GM21723 (cell line): ENCODE results near the gene STX8.
"Not testable (repeated sequence)": the region's sequence is repeated elsewhere in the genome, so short reads cannot be mapped to it uniquely, and the experiment has no call there.

Experiments
- ATAC-seq: cut with Tn5 transposase; IDR thresholded peaks from one replicate; pipeline ENCODE4 v1.9.1; 2021; ENCODE audit warnings: mild to moderate bottlenecking, moderate library complexity; ENCODE audit not compliant: unreplicated experiment

STX8 gene

DNA sequence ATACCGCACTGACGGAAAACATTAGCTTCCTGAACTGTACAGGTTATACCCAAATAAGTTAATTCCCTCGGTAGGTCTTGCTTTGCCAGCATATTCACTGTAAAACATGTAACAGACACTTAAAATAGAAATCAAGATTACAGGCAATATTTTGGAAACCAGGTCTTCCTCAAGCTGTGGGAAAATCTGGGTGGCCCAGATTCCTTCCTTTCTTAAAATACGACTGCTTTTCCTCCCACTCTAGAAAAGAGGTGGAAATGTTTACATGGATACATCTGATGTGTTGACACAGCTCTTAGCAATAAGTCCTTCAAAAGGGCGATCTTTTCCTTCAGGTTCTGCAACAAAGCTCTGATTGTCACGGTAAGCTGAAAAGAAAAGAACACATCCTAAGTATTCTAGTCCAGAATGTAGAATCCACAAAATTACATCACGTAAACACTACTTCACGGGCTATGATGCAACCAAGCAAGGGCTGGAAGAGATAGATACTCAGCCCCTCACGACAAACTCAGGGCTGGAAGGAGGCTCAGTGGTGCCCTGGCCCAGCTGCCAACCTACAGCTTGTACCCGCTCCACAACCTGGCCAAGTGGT is 18.4 kb downstream of the STX8 start:
- no peak for ATAC-seq

DNA sequence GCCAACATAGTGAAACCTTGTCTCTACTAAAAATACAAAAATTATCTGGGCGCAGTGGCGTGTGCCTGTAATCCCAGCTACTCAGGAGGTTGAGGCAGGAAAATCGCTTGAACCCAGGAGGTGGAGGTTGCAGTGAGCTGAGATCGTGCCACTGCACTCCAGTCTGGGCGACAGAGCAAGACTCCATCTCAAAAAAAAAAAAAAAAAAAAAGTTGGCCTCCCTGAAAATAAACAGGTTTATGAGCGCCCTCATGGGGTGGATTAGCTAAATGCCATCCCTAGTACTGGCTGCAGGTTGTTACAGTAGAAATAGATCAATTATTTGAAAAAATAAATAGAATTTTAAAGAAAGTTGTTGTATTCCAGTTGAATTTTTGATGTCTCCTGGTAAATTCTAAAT is 20.9 kb downstream of the STX8 start:
- not testable (repeated sequence) for ATAC-seq

DNA sequence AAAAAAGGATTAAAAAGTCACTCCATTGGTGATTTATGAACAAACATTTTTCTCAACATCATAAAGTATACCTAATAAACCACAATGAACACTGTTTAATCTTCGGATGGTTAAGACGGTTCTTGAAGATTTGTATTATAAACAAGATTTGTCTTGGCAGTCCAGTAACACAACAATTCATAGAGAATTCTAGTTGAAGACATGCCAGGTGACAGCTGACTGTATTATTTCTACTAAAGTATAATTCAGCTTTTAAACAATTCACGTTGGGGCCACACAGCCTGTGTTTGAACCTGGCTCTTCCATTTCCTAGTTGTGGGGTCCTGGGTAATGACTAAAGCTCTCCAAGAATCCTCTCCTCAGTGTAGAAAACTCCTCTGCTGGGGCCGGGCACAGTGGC is 22.0 kb downstream of the STX8 start:
- ATAC-seq = no peak

DNA sequence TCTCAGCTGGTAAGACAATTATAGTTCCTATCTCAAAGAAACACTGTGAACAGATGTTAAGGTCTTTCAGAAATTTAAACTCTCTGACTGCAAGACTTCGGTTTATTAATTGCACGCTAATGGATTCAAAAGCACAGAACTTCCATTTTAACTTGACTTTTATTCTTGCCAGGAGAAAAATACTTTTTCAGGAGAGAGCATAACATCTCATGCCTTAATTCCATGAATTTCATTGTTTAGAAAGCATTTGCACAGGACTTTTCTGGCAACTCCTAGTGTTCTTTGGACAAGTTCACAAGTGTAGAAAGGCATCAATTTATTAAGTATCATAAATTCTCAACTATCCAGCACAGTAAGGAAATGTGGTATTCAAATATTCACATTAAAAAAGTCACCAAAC is 22.4 kb downstream of the STX8 start:
- ATAC-seq = no peak

DNA sequence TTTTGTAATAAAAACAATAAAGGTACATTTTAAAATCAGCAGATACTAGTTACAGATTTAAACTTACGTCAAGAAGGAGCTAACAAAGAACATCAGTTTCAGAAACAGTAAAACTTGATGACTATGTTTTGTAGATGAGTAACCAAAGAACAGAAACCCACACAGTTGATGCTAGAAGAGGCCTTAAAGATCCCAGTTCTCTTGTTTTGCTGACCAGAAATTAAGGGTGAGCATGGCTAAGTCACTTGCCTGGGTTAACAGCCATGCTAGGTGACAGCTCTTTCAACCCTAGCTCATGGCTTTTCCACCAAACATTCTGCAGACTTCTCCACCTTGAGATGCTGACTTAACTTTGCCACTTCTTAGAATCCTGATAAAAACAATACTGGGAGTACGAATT is 26.4 kb downstream of the STX8 start:
- ATAC-seq = no peak

DNA sequence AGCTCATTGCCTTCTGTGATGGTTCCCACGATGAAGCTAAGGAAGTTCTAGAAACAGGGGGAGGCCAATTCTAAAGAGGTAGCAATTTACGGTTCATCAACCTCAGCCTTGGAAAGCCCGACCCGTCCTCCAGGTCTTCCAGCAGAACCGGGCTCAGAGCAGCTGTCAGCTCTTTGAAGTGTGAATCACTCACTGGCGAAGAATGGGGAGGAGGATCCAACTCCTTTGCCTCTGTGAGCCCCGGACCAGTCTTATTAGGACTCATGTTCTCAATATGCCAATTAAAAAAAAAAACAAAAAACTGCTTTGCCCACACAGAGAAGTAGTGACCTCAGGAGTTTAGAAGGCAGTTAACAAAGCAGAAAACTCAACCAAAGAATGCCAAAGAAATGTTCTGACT is 31.4 kb downstream of the STX8 start:
- no peak for ATAC-seq

DNA sequence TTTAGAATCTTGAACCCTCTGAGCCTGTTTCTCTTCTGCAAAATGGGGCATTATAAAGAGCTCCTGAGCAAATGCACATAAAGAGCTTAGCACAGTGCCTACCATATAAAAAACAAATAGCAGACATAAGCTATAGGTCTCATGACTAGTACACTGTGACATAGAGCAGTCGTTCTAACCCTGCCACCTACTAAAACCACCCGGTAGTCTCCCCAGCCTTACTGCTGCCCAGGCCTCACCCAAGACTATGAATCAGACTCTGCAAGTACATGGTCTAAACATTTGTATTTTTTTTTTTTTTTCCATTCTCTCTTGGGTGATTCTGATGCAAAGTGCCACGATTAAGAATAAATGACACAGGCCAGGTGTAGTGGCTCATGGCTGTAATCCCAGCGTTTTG is 33.9 kb downstream of the STX8 start:
- ATAC-seq = no peak

DNA sequence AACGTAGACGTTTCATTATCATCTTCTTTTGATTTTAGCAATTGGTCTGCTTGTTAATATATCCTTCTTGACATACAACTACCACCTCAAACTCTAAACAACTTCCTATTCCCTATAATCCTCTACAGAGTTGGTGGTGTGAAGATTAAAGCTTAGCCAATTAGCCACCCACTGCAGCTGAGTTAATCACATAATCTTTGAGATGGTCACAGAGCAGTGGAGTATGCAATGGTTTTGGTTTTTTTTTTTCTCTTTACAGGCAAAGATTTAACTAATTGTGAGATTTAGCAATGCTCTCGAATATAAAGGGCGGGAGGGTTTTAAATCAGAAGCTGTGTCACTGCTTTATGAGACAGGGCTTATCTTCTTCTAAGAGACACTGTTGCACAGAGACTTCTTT is 37.0 kb downstream of the STX8 start:
- no peak for ATAC-seq

DNA sequence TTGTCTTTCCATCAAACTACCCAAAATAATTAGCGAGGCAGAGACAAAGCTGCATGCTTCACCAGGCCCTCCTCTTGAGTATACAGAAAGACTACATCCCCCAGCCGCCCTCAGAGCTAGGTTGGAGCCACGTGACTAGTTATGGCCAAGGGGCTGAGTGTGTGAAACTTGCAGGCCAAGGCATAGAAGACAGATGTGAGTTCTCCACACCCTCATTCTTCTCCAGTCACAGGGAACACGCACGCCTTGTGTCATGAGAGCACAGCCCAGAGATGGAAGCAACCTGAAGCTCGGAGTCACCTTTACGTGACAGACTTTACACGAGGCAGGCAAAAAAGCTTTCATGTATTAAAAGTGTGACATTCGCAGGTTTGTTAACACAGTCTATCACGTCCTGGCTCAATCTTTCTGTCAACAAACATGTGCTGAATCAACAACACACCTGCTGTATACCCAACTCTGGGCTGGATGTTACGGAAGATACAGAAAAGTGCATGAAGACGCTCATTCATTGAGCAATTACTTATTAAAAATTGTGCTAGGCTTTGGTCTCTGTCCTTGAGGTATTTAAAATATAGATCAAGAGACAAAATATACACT is 38.3 kb downstream of the STX8 start:
- no peak for ATAC-seq

DNA sequence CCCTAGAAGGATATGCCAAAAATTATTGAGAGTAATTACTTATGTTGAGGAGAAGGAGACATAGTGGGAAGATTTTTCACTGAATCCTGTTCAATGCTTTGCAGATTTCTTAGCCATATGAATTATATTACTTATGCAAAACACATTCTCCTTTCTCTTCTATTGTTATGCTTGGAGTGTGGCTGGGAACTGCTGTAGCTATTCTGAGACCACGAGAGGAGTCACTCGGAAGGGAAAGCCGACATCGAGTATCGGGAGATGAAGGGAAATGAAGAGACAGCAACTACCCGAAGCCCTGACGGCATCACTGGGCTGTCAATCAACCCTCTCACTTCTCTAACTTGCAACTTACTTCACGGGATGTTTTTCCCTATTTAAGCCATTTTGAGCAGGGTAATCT is 39.6 kb downstream of the STX8 start:
- no peak for ATAC-seq

DNA sequence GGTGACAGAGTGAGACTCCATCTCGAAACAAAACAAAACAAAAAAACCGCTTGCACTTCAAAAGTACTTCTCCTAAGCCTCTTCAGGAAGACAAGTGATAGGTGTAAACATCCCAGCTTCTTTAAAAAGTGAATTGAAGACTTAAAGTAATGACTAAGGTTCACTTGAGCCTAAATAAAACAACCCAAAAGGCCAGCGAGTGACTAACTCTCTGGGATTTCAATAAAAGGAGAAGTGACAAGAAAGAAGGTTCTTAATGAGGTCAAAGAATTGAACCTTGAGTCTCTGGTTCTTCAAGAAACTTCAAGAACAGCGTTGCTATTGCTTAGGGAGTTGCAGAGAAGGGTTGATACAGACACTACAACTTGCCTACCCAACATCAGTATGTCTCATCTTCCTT is 42.2 kb downstream of the STX8 start:
- ATAC-seq = no peak

DNA sequence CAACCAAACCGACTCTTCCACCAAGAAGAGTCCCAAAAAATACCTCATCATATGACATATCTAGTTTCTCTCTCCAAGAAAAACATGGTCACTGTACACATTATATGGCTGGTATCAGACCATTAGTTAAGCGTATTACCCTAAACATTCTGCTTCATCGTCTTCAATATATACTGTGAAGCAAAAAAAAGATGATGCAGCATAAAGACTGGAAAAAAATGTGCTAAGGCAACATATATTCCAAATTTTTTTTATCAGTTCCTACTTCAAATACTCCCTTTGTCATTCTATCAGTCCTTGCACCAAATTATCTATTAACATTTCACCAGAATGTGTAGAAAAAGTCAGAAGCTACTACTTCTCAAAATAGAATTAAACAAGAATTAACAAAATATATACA is 42.9 kb downstream of the STX8 start:
- no peak for ATAC-seq

DNA sequence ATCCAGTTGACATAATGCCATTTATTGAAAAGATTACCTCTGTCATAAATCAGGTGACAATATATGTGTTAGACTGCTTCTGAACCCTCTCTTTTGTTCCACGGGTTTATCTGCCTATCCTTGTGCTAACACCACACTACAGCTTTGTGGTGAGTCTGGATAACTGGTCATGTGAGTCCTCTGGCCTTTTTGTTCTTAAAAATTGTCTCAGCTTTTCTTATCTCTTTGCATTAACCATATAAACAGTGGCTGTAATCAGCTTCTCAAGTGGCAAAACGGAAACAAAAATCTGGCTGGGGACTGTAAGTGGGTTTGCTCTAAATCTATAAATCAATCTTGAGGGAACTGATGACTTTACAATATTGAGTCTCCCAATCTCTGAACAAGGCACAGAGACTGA is 44.6 kb downstream of the STX8 start:
- no peak for ATAC-seq

DNA sequence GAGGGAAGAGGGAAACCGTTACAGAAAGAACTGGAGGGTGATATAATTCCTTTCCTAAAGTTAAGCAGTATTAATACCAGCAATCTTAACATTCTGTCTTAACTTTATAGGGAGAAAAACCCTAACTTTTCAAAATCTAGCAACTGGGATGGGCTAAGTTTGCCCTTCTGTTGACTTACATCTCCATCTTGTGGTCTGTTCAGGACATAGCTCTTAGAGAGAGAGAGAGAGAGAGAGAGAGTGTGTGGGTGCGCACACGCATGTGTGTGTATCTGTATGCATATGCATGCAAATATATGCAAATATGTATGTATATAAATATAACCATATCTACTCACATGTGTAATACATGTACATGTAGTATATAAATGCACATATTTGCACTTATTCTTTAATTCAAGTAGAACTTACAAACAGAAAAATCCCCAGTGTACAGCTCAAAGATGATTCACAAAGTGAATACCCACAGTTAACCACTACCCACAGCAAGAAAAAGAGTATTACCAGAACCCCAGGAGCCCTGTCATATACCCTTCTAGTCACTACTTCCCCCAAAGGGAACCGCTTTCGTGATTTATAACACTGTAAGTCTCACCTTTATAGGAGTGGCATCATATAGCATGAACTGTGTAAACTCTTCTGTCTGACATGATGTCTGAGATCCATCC is 46.5 kb downstream of the STX8 start:
- no peak for ATAC-seq

DNA sequence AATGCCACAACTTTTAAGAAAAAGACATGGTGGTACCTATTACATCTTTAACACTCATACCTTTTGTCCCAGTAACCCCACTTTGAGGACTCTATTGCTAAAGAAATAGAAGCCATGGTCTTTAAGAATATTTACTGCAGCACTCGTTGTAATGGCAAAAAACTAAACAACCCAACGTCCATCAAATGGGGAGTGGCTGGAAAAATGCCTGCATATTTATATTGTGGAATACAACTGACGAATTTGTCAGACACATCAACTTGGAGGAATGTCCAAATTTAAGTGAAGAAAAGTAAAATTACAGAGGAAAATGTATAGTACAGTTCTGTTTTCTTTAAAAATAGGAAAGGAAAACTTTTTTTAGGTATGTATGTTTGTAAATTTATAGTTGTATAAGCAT is 47.8 kb downstream of the STX8 start:
- no peak for ATAC-seq

DNA sequence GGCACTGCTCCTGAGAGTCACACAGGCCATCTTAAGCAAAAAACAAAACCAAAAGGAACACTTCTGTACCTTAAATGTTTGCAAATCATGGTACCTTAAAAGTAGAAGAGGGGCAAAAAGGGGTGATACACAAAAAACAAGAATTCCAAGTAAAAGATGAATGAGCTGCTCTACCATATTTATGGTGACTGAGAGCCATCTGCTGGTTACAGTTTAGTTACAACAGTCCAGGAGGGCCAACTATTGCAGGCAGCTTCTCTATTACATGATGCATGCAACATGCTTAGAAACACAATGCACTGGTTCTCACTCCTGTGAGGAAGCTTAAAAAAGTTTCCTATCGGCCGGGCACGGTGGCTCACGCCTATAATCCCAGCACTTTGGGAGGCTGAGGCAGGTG is 53.5 kb downstream of the STX8 start:
- ATAC-seq = no peak

DNA sequence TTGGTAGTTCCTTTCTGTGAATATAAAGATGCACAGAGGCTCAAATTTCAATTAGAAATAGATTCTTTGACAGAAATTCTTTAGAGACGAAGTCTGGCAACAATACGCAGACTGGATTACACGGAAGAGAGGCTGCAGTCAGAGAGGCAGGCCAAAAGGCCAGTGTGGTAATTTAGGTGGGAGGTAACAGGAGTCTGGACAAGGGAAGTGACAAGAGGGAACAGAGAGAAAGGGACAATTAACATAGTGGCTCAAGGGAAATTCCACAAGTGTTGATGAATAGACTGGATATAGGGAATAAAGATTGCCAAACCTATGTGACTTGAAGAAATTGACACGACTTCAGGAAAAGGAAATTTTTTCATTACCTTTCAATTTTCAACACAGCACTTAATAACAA is 54.6 kb downstream of the STX8 start:
- ATAC-seq = no peak

DNA sequence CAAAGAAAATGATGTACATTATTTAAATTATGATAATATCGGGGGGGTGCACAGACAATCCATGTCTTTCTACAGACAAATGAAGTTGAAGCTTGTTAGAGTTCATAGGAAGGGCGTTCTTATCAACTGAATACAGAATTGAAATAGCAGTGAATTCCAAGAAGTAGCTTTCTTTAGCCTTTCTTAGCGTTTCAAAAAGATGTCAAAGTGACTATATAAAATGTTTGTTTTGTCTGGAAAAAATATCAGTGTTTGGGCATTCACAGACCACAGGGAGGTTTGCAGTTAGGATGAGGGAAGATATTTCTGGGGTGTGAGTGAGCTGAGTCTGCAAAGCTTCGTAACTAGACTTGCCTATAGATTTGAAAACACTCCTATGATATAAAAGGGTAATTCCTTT is 55.0 kb downstream of the STX8 start:
- no peak for ATAC-seq

DNA sequence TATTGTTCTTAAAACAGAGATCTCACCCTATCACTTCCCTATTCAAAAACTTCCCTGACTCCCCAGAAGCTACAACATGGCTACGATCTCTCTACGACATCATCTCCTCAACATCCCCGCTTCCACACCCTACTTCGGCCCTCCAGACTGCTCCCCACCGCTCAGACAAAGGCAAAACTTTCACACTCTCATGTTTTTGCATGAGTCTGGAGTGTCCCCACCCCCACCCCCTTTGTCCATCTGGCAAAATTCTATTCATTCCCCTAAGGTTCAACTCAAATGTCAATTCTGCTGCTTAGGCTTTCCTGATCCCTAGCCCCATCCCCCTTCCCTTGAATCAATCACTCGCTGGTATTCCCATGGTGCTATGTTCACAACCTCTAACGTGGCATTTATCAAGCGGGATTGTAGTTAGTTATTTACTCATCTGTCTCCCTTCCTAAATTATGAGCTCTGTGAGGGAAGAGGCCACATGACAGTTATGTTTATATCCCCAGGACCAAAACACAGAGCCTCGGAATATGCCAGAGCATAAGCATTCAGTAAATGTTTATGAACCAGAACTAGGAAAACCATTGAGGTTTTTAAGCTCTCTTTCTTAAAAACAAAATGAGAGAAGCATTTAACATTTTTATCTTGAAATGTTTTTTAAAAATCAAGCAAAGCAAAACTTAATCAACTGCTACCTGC is 55.9 kb downstream of the STX8 start:
- no peak for ATAC-seq

DNA sequence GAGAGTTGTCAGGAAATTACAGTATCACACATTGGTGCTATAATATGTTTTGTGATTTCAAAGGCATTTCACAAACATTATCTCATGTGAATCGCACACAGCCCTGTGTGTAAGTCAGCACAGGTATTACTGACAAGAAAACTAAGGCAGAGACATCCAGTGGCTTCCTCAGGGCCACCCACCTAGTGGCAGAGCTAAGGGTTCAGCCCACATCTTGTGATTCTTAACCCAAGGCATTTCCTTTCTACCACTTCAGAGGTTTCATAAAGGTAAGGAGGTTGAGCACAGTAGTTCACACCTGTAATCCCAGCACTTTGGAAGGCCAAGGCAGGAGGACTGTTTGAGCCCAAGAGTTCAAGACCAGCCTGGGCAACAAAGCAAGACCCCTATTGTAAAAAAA is 58.2 kb downstream of the STX8 start:
- no peak for ATAC-seq

DNA sequence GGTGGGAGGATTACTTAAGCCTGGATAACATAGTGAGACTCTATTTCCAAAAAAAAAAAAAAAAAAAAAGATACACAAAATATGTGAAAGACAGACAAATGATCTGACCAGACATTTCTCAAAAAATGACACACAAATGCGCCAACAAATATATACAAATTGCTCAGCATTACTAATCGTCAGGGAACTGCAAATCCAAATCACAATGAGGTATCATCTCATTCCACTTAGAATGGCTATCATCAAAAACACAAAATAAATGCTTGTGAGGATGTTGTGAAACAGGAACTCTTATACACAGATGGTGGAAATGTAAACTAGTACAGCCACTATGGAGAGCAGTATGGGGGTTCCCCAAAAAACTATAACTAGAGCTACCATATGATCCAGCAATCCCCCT is 62.4 kb downstream of the STX8 start:
- ATAC-seq = no peak
